SK-N-SH treated with all-trans-retinoic acid at 6 μM for 48 hours (cell line): ENCODE data around the gene HDGFL3.

Experiments
- ATAC-seq: fragments of 200-7000 bp; cut with Tn5 transposase; 3 replicates; pipeline ENCODE4 v1.9.1; 2020; ENCODE audit warnings: mild to moderate bottlenecking, moderate library complexity
- ARNTL ChIP-seq: fragments of 450-650 bp; formaldehyde crosslinking; IDR thresholded peaks from 2 replicates; pipeline ENCODE4 v1.5.0; 2020; ENCODE audit warnings: low read depth, mild to moderate bottlenecking, moderate library complexity, borderline replicate concordance
- BACH2 ChIP-seq: fragments of 250-450 bp; sonication (Bioruptor Pico); IDR thresholded peaks from 2 replicates; pipeline ENCODE4 v1.9.0; 2021; ENCODE audit warnings: mild to moderate bottlenecking, borderline replicate concordance
- CREB5 ChIP-seq: fragments of 250-450 bp; sonication (Bioruptor Pico); IDR thresholded peaks from 2 replicates; pipeline ENCODE4 v1.5.1; 2020; ENCODE audit warnings: low read depth, mild to moderate bottlenecking, moderate library complexity
- CSRNP3 ChIP-seq: fragments of 250-450 bp; sonication (Bioruptor Pico); IDR thresholded peaks from 2 replicates; pipeline ENCODE4 v1.5.1; 2021; ENCODE audit warnings: mild to moderate bottlenecking, moderate library complexity
- ESRRG ChIP-seq: fragments of 250-450 bp; sonication (Bioruptor Pico); IDR thresholded peaks from 2 replicates; pipeline ENCODE4 v1.6.1; 2021; ENCODE audit warnings: mild to moderate bottlenecking
- ISL1 ChIP-seq: fragments of 250-450 bp; sonication (Bioruptor Pico); IDR thresholded peaks from 2 replicates; pipeline ENCODE4 v2.1.2; 2022; ENCODE audit warnings: mild to moderate bottlenecking, moderate library complexity
- OSR1 ChIP-seq: fragments of 250-450 bp; sonication (Bioruptor Pico); IDR thresholded peaks from 2 replicates; pipeline ENCODE4 v1.8.0; 2022; ENCODE audit warnings: moderate library complexity, mild to moderate bottlenecking, inconsistent platforms
- POU6F1 ChIP-seq: fragments of 250-450 bp; sonication (Bioruptor Pico); IDR thresholded peaks from 2 replicates; pipeline ENCODE4 v1.8.0; 2021; ENCODE audit warnings: low read depth, mild to moderate bottlenecking, moderate library complexity, borderline replicate concordance
- PPARA ChIP-seq: fragments of 250-450 bp; sonication (Bioruptor Pico); IDR thresholded peaks from 2 replicates; pipeline ENCODE4 v1.5.0; 2020; ENCODE audit warnings: mild to moderate bottlenecking, borderline replicate concordance
- RARB ChIP-seq: fragments of 250-450 bp; sonication (Bioruptor Pico); IDR thresholded peaks from 2 replicates; pipeline ENCODE4 v1.8.0; 2021; ENCODE audit warnings: mild to moderate bottlenecking, moderate library complexity
- SNAI2 ChIP-seq: fragments of 250-450 bp; sonication (Bioruptor Pico); IDR thresholded peaks from 2 replicates; pipeline ENCODE4 v1.5.0; 2020; ENCODE audit warnings: mild to moderate bottlenecking, moderate library complexity
- TOX ChIP-seq: fragments of 250-450 bp; sonication (Bioruptor Pico); IDR thresholded peaks from 2 replicates; pipeline ENCODE4 v1.8.0; 2021; ENCODE audit warnings: mild to moderate bottlenecking, moderate library complexity, borderline replicate concordance
- TSHZ2 ChIP-seq: fragments of 250-450 bp; sonication (Bioruptor Pico); IDR thresholded peaks from 2 replicates; pipeline ENCODE4 v1.5.0; 2020; ENCODE audit warnings: mild to moderate bottlenecking, moderate library complexity
- ZC3H10 ChIP-seq: fragments of 250-450 bp; sonication (Bioruptor Pico); IDR thresholded peaks from 2 replicates; pipeline ENCODE4 v1.5.1; 2021; ENCODE audit warnings: mild to moderate bottlenecking, moderate library complexity
- ZFP3 ChIP-seq: fragments of 250-450 bp; sonication (Bioruptor Pico); IDR thresholded peaks from 2 replicates; pipeline ENCODE4 v1.5.0; 2020; ENCODE audit warnings: mild to moderate bottlenecking, moderate library complexity
- ZFP30 ChIP-seq: fragments of 450-650 bp; formaldehyde crosslinking; IDR thresholded peaks from 2 replicates; pipeline ENCODE4 v1.5.0; 2022; ENCODE audit warnings: mild to moderate bottlenecking, moderate library complexity
- ZNF565 ChIP-seq: fragments of 450-650 bp; formaldehyde crosslinking; conservative IDR thresholded peaks from 2 replicates; pipeline ENCODE4 v1.5.0; 2020; ENCODE audit warnings: low read depth, mild to moderate bottlenecking, moderate library complexity
- ZNF70 ChIP-seq: fragments of 450-650 bp; formaldehyde crosslinking; IDR thresholded peaks from 2 replicates; pipeline ENCODE4 v1.5.0; 2020; ENCODE audit warnings: mild to moderate bottlenecking, moderate library complexity
- ZNF8 ChIP-seq: fragments of 450-650 bp; formaldehyde crosslinking; IDR thresholded peaks from 2 replicates; pipeline ENCODE4 v1.5.0; 2020; ENCODE audit warnings: mild to moderate bottlenecking, moderate library complexity

The HDGFL3 gene

GRCh38 chr15:83118291-83118827, 89.3 kb downstream of the HDGFL3 start:
- TF ChIP-seq CREB5 (CRISPR knock-in tag) (no peak), ZNF8 (CRISPR knock-in tag) (no peak), ISL1 (CRISPR knock-in tag) (no peak), OSR1 (CRISPR knock-in tag) (no peak), ZNF565 (CRISPR knock-in tag) (no peak), TSHZ2 (CRISPR knock-in tag) (no peak), BACH2 (CRISPR knock-in tag) (no peak), ZFP3 (CRISPR knock-in tag) (no peak), RARB (CRISPR knock-in tag) (no peak), ZNF70 (CRISPR knock-in tag) (no peak), CSRNP3 (CRISPR knock-in tag) (no peak), TOX (CRISPR knock-in tag) (no peak), POU6F1 (CRISPR knock-in tag) (no peak), SNAI2 (CRISPR knock-in tag) (no peak), ZC3H10 (no peak), ARNTL (CRISPR knock-in tag) (no peak)
- TF ChIP-seq, all 23 proteins: peak for 0
- peak; percentile 15; the same call in 2 of the 3 replicates for ATAC-seq

- no peak for ATAC-seq
- TF ChIP-seq ZC3H10 (no peak), ISL1 (CRISPR knock-in tag) (no peak), PPARA (CRISPR knock-in tag) (no peak), ZFP30 (no peak), ESRRG (CRISPR knock-in tag) (no peak), OSR1 (CRISPR knock-in tag) (no peak), CREB5 (CRISPR knock-in tag) (no peak), BACH2 (CRISPR knock-in tag) (no peak), ARNTL (CRISPR knock-in tag) (no peak), POU6F1 (CRISPR knock-in tag) (no peak), TSHZ2 (CRISPR knock-in tag) (no peak)
Measured at GRCh38 chr15:83115831-83116565, 91.6 kb downstream of the HDGFL3 start.
